DOHH2 (cell line): ENCODE measurements around the gene FRZB.

ENCODE experiments used
- H3F3A ChIP-seq: fragments of 200-600 bp; sonication (generic), shearing (Covaris generic); 2 replicates; pipeline ENCODE4 v1.6.0; 2016; ENCODE audit warnings: antibody characterized with exemption, mild to moderate bottlenecking; ENCODE audit not compliant: control insufficient read depth, insufficient read depth
- H3K27ac ChIP-seq: fragments of 200-600 bp; sonication (generic); 2 replicates; pipeline ENCODE4 v1.5.1; 2014; ENCODE audit warnings: low read depth, mild to moderate bottlenecking, low read length, moderate library complexity
- H3K27me3 ChIP-seq: fragments of 200-600 bp; sonication (generic); 2 replicates; pipeline ENCODE4 v1.6.1; 2014; ENCODE audit warnings: mild to moderate bottlenecking, low read length, mixed read lengths; ENCODE audit not compliant: control insufficient read depth
- H3K36me3 ChIP-seq: fragments of 200-600 bp; sonication (generic); 2 replicates; pipeline ENCODE4 v1.6.1; 2014; ENCODE audit warnings: mild to moderate bottlenecking, low read length, moderate library complexity, mixed read lengths; ENCODE audit not compliant: control insufficient read depth
- H3K4me1 ChIP-seq: fragments of 200-600 bp; sonication (generic); 2 replicates; pipeline ENCODE4 v1.6.1; 2014; ENCODE audit warnings: mild to moderate bottlenecking, low read length, mixed read lengths; ENCODE audit not compliant: control insufficient read depth
- H3K4me2 ChIP-seq: fragments of 200-600 bp; sonication (generic); 2 replicates; pipeline ENCODE4 v1.6.0; 2014; ENCODE audit warnings: mild to moderate bottlenecking, low read length, moderate library complexity
- H3K4me3 ChIP-seq: fragments of 200-600 bp; sonication (generic); 2 replicates; pipeline ENCODE4 v1.5.1; 2014; ENCODE audit warnings: mild to moderate bottlenecking, low read length, mixed read lengths
- H3K79me2 ChIP-seq: fragments of 200-600 bp; sonication (generic); 2 replicates; pipeline ENCODE4 v1.6.1; 2014; ENCODE audit warnings: mild to moderate bottlenecking, low read length, mixed read lengths; ENCODE audit not compliant: control insufficient read depth
- H3K9me2 ChIP-seq: fragments of 200-600 bp; sonication (generic); replicated peaks from 2 replicates; pipeline ENCODE4 v1.6.1; 2014; ENCODE audit warnings: mild to moderate bottlenecking, low read length, mixed read lengths; ENCODE audit not compliant: control insufficient read depth
- H3K9me3 ChIP-seq: fragments of 200-600 bp; sonication (generic); 2 replicates; pipeline ENCODE4 v1.6.1; 2014; ENCODE audit warnings: antibody characterized with exemption, low read length, mixed read lengths; ENCODE audit not compliant: control insufficient read depth, insufficient read depth
- H4K20me1 ChIP-seq: fragments of 200-600 bp; sonication (generic); 2 replicates; pipeline ENCODE4 v1.6.0; 2014; ENCODE audit warnings: low read depth, mild to moderate bottlenecking, antibody characterized with exemption, low read length, moderate library complexity; ENCODE audit not compliant: control insufficient read depth, insufficient read depth
- EZH2phosphoT487 ChIP-seq: fragments of 200-600 bp; sonication (generic); IDR thresholded peaks from 2 replicates; pipeline ENCODE4 v1.6.1; 2017; ENCODE audit warnings: borderline replicate concordance, mild to moderate bottlenecking, antibody characterized with exemption, low read length, moderate library complexity, mixed read lengths
- TF ChIP-seq, protein P1 (sequence below): fragments of 200-600 bp; sonication (generic); IDR thresholded peaks from one replicate; pipeline ENCODE4 v1.5.1; 2014; ENCODE audit warnings: antibody characterized with exemption, mild to moderate bottlenecking, low read depth, low read length; ENCODE audit not compliant: poor library complexity, severe bottlenecking

The FRZB gene

GRCh38 chr2:182910965-182911364 is 44.5 kb upstream of the FRZB start:
- H3K79me2 ChIP-seq = no peaks in the 10 kb centered on the region
- no peaks in the 10 kb centered on the region for H3K9me3 ChIP-seq
- TF ChIP-seq, protein P1, sequence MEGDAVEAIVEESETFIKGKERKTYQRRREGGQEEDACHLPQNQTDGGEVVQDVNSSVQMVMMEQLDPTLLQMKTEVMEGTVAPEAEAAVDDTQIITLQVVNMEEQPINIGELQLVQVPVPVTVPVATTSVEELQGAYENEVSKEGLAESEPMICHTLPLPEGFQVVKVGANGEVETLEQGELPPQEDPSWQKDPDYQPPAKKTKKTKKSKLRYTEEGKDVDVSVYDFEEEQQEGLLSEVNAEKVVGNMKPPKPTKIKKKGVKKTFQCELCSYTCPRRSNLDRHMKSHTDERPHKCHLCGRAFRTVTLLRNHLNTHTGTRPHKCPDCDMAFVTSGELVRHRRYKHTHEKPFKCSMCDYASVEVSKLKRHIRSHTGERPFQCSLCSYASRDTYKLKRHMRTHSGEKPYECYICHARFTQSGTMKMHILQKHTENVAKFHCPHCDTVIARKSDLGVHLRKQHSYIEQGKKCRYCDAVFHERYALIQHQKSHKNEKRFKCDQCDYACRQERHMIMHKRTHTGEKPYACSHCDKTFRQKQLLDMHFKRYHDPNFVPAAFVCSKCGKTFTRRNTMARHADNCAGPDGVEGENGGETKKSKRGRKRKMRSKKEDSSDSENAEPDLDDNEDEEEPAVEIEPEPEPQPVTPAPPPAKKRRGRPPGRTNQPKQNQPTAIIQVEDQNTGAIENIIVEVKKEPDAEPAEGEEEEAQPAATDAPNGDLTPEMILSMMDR = no peak
- TF ChIP-seq EZH2phosphoT487 = no peak

DNA sequence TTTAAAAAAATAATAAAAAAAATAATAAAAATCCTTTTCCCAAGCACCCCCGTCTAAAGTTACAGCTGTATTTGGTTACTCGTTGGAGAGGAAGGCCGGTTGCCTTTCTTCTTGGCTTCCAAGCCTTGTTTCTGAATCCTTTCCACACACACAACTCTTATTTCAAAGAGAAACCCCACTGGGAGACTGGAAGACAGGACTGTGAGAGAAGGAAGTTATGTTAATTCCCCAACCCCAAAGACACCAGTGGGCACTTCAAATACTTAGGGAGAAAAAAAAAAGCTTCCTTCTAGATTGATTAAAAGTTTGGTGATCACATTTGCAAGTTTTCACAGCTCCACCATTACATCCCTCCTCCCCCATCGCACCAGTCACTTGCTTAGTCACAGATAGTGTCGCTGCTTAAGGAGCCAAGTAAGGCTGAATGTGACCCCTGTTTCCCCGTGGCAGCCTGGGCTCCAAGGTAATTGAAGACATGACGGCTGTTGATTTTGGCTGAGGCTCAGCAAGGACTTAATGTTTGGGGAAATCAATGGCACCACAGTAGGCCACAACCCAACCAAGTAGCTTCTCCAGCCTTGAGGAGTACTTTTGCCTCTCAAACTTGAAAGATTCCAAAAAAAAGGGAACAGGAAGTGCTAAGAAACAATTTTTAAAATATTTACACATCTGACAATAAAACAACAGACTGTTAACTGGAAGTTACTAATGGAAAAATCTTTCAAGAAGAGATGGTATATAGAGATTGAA is 40.8 kb upstream of the FRZB start:
- Histone ChIP-seq H3F3A (no peaks in the 10 kb centered on the region), H3K9me2 (no peaks in the 10 kb centered on the region), H3K4me1 (peaks cover 13% of the 10 kb centered on the region), H3K9me3 (no peaks in the 10 kb centered on the region), H3K4me3 (no peak overlapping the region), H3K36me3 (no peaks in the 10 kb centered on the region), H3K27me3 (no peaks in the 10 kb centered on the region), H3K27ac (no peak overlapping the region), H3K79me2 (no peaks in the 10 kb centered on the region), H3K4me2 (no peak overlapping the region), H4K20me1 (no peaks in the 10 kb centered on the region)
- TF ChIP-seq, protein P1 = no peak
- no peak for TF ChIP-seq EZH2phosphoT487

More at GRCh38 chr2:182910965-182911364, 44.5 kb upstream of the FRZB start:
- H3K36me3 ChIP-seq = no peaks in the 10 kb centered on the region
- no peak overlapping the region for H3K4me2 ChIP-seq
- peaks cover 26% of the 10 kb centered on the region for H3K4me1 ChIP-seq
- no peaks in the 10 kb centered on the region for H3F3A ChIP-seq
- H3K27ac ChIP-seq = no peak overlapping the region
- no peaks in the 10 kb centered on the region for H3K9me2 ChIP-seq
- H4K20me1 ChIP-seq = no peaks in the 10 kb centered on the region
- H3K27me3 ChIP-seq = no peaks in the 10 kb centered on the region
- no peak overlapping the region for H3K4me3 ChIP-seq

GRCh38 chr2:182906454-182906853 is 40.0 kb upstream of the FRZB start:
- peaks cover 13% of the 10 kb centered on the region for H3K4me1 ChIP-seq
- no peaks in the 10 kb centered on the region for H3K27me3 ChIP-seq
- no peak for TF ChIP-seq EZH2phosphoT487
- TF ChIP-seq, protein P1 = no peak
- peak overlapping the region; percentile 26; the same call in 1 of the 2 replicates for H3K4me2 ChIP-seq
- no peak overlapping the region for H3K27ac ChIP-seq
- H3K9me3 ChIP-seq = no peaks in the 10 kb centered on the region
- no peak overlapping the region for H3K4me3 ChIP-seq
- H4K20me1 ChIP-seq = no peaks in the 10 kb centered on the region
- H3K9me2 ChIP-seq = no peaks in the 10 kb centered on the region
- H3F3A ChIP-seq = no peaks in the 10 kb centered on the region
- no peaks in the 10 kb centered on the region for H3K79me2 ChIP-seq
- H3K36me3 ChIP-seq = no peaks in the 10 kb centered on the region
